ENCODE results near the gene TNFAIP3. TPM values are rescaled to one million over a fixed set of nuclear protein-coding genes. Genes with fewer than 3 reads are reported as not detected.

The TNFAIP3 gene
- total and polyA plus RNA-seq, 8 donors = 7.8 to 77.0 (median 12.4) TPM

- 57 to 68% (median 64%) methylated on average over 1 of the region's 1 CpG for WGBS, 5 donors
- no peaks in the 10 kb centered on the region for H3K27me3 ChIP-seq
Observed at GRCh38 chr6:137906020-137906472, 39.0 kb downstream of the TNFAIP3 start.

GRCh38 chr6:137907170-137907569, 40.1 kb downstream of the TNFAIP3 start:
- Histone ChIP-seq H3K27me3 (no peaks in the 10 kb centered on the region), H3K9me3 (no peaks in the 10 kb centered on the region), H3K4me3 (no peak overlapping the region), H3K4me1 (no peaks in the 10 kb centered on the region), H3K36me3 (no peaks in the 10 kb centered on the region), H3K27ac (no peak overlapping the region)
- WGBS, 5 donors = 72 to 87% (median 79%) methylated on average over 2 of the region's 2 CpGs
- no peak for DNase-seq
- intact Hi-C loops (cut with DNase I; ENCODE audit: low total_unique reads) = no loop called here
- no peak for TF ChIP-seq POLR2A (IDR thresholded peaks at IDR 0.05)
- TF ChIP-seq POLR2AphosphoS5 (IDR thresholded peaks at IDR 0.05) = no peak
- TF ChIP-seq CTCF (IDR thresholded peaks at IDR 0.05) = no peak
- TF ChIP-seq EP300 (IDR thresholded peaks at IDR 0.05) = no peak

More at GRCh38 chr6:137906020-137906472, 39.0 kb downstream of the TNFAIP3 start:
- H3K4me1 ChIP-seq = no peaks in the 10 kb centered on the region
- intact Hi-C loops (cut with DNase I; ENCODE audit: low total_unique reads) = no loop called here
- no peak overlapping the region for H3K4me3 ChIP-seq
- no peak overlapping the region for H3K27ac ChIP-seq
- no peaks in the 10 kb centered on the region for H3K9me3 ChIP-seq
- DNase-seq = no peak
- no peak for TF ChIP-seq EP300 (IDR thresholded peaks at IDR 0.05)
- no peak for TF ChIP-seq POLR2A (IDR thresholded peaks at IDR 0.05)
- no peak for TF ChIP-seq POLR2AphosphoS5 (IDR thresholded peaks at IDR 0.05)
- no peak for TF ChIP-seq CTCF (IDR thresholded peaks at IDR 0.05)
- no peaks in the 10 kb centered on the region for H3K36me3 ChIP-seq

- intact Hi-C loops (cut with DNase I; ENCODE audit: low total_unique reads) = no loop called here
Observed at GRCh38 chr6:137909533-137909932, 42.5 kb downstream of the TNFAIP3 start.

GRCh38 chr6:137910424-137910834, 43.4 kb downstream of the TNFAIP3 start:
- no peak overlapping the region for H3K4me3 ChIP-seq
- H3K27me3 ChIP-seq = no peaks in the 10 kb centered on the region
- no peak overlapping the region for H3K27ac ChIP-seq
- peaks cover 0 to 8% (median 2%) of the 10 kb centered on the region in 4 donors for H3K9me3 ChIP-seq
- DNase-seq = no peak
- TF ChIP-seq EP300 (IDR thresholded peaks at IDR 0.05) (no peak), CTCF (IDR thresholded peaks at IDR 0.05) (no peak), POLR2A (IDR thresholded peaks at IDR 0.05) (no peak), POLR2AphosphoS5 (IDR thresholded peaks at IDR 0.05) (no peak)
- WGBS, 5 donors = 71 to 90% (median 73%) methylated on average over 1 of the region's 1 CpG
- intact Hi-C loops (cut with DNase I; ENCODE audit: low total_unique reads) = no loop called here
- H3K4me1 ChIP-seq = no peaks in the 10 kb centered on the region
- no peaks in the 10 kb centered on the region for H3K36me3 ChIP-seq

More at GRCh38 chr6:137909533-137909932, 42.5 kb downstream of the TNFAIP3 start:
- Histone ChIP-seq H3K27ac (no peak overlapping the region), H3K4me1 (no peaks in the 10 kb centered on the region), H3K4me3 (no peak overlapping the region), H3K27me3 (no peaks in the 10 kb centered on the region), H3K9me3 (peaks cover 0 to 8% (median 2%) of the 10 kb centered on the region in 4 donors), H3K36me3 (no peaks in the 10 kb centered on the region)
- 69 to 81% (median 74%) methylated on average over 3 of the region's 3 CpGs for WGBS, 5 donors
- TF ChIP-seq POLR2A (IDR thresholded peaks at IDR 0.05) (no peak), EP300 (IDR thresholded peaks at IDR 0.05) (no peak), POLR2AphosphoS5 (IDR thresholded peaks at IDR 0.05) (no peak), CTCF (IDR thresholded peaks at IDR 0.05) (no peak)
- no peak for DNase-seq

All from stomach (tissue), 9 donors.